Body of pancreas (tissue), 4 donors: ENCODE measurements around the gene PDLIM4. TPM values are rescaled to one million over a fixed set of nuclear protein-coding genes. Genes with fewer than 3 reads are reported as not detected.

Experiments used
- ATAC-seq: fragments of 150-250 bp; one replicate; pipeline ENCODE4 v1.9.1; 2016
- DNase-seq, 4 donors: peaks; one replicate each; pipeline ENCODE4 v3.0.0-alpha.2; 2019
- H3K27ac ChIP-seq, 4 donors: fragments of 200-600 bp; sonication (generic); 1 replicate in 3 of 4; 2 replicates in 1 of 4; pipeline versions ENCODE4 v1.5.1 to v1.6.1; 2016 to 2019; ENCODE audit warnings: mild to moderate bottlenecking in 1 of 4, mixed read lengths in 1 of 4, moderate library complexity in 1 of 4
- H3K27me3 ChIP-seq, 2 donors: fragments of 200-600 bp; sonication (generic); one replicate each; pipeline ENCODE4 v1.6.0; 2016; ENCODE audit warnings: mild to moderate bottlenecking in 1 of 2
- H3K36me3 ChIP-seq, 2 donors: fragments of 200-600 bp; sonication (generic); replicated peaks in 1 of 2; 2 replicates each; pipeline ENCODE4 v1.5.1; 2016; ENCODE audit warnings: low read depth in 2 of 2; ENCODE audit not compliant: insufficient read depth in 1 of 2
- H3K4me1 ChIP-seq: fragments of 200-600 bp; sonication (generic); one replicate; pipeline ENCODE4 v1.6.0; 2016
- H3K4me3 ChIP-seq, 2 donors: fragments of 200-600 bp; sonication (generic); 1 replicate in 1 of 2; 2 replicates in 1 of 2; pipeline ENCODE4 v1.5.1; 2016 to 2019
- H3K9me3 ChIP-seq, 3 donors: fragments of 200-600 bp; sonication (generic); 1 replicate in 2 of 3; 2 replicates in 1 of 3; pipeline ENCODE4 v1.5.1; 2016
- POLR2A ChIP-seq, 3 donors: fragments of 450-650 bp; IDR thresholded peaks; one replicate each; pipeline ENCODE4 v1.6.1; 2016; ENCODE audit warnings: antibody characterized with exemption in 3 of 3, mild to moderate bottlenecking in 2 of 3
- WGBS, 2 donors: methylation state at CpG; one replicate each; pipeline ENCODE4 v1.1.5; 2017; 5-methylcytosine and 5-hydroxymethylcytosine counted together
- intact Hi-C: fragments of 100-400 bp; cut with DNase I; formaldehyde crosslinking; loops from one replicate; pipeline ENCODE4 v1.15.1; 2023
- total RNA-seq, 2 donors: library from RNA; depleted of rRNA; stranded (reverse); fragments of >200 nt; gene quantifications; one replicate each; pipeline ENCODE4 v1.1.0, GENCODE V29; 2016
- TF ChIP-seq, protein P1 (sequence below), 7 experiments: fragments of 450-650 bp in 4 of 7; fragments of 200-600 bp in 3 of 7; sonication (generic) in 3 of 7; IDR thresholded peaks; one replicate each; pipeline ENCODE4 v1.5.1; 2016 to 2019; ENCODE audit warnings: antibody characterized with exemption in 7 of 7

PDLIM4 gene
- total RNA-seq, 2 donors from 2014 or later = 4.2 to 4.3 TPM

DNA sequence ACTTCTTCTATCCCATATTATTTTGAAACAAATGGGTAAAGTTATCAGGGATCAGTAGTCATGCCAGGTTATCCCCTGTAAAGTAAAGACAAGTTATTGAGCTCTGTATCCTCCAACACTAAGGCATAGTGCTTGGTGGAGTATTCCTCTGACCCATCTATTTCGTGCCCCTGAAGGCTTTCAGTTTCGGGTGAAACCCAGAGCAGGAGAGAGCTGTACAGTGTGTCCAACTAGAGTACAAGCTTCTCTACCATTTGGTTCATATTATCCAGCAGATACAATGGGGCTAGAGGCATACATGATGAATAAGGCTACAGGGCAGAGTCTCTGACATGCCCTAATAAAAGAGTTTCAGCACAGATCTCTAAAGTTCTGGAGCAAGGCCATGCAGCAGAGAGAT lies 33.5 kb downstream of the PDLIM4 start:
- no peak for ATAC-seq
- peaks cover 21% of the 10 kb centered on the region for H3K4me1 ChIP-seq
- no peak for DNase-seq
- TF ChIP-seq, protein P1, sequence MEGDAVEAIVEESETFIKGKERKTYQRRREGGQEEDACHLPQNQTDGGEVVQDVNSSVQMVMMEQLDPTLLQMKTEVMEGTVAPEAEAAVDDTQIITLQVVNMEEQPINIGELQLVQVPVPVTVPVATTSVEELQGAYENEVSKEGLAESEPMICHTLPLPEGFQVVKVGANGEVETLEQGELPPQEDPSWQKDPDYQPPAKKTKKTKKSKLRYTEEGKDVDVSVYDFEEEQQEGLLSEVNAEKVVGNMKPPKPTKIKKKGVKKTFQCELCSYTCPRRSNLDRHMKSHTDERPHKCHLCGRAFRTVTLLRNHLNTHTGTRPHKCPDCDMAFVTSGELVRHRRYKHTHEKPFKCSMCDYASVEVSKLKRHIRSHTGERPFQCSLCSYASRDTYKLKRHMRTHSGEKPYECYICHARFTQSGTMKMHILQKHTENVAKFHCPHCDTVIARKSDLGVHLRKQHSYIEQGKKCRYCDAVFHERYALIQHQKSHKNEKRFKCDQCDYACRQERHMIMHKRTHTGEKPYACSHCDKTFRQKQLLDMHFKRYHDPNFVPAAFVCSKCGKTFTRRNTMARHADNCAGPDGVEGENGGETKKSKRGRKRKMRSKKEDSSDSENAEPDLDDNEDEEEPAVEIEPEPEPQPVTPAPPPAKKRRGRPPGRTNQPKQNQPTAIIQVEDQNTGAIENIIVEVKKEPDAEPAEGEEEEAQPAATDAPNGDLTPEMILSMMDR (IDR thresholded peaks at IDR 0.05) = no peak
- no peak for TF ChIP-seq POLR2A (IDR thresholded peaks at IDR 0.05)
- H3K4me3 ChIP-seq = no peak overlapping the region
- no peaks in the 10 kb centered on the region for H3K9me3 ChIP-seq
- H3K36me3 ChIP-seq = no peaks in the 10 kb centered on the region
- 57 to 90% methylated on average over 2 of the region's 2 CpGs for WGBS, 2 donors
- H3K27ac ChIP-seq = no peak overlapping the region
- intact Hi-C loops = no loop called here
- no peaks in the 10 kb centered on the region for H3K27me3 ChIP-seq

DNA sequence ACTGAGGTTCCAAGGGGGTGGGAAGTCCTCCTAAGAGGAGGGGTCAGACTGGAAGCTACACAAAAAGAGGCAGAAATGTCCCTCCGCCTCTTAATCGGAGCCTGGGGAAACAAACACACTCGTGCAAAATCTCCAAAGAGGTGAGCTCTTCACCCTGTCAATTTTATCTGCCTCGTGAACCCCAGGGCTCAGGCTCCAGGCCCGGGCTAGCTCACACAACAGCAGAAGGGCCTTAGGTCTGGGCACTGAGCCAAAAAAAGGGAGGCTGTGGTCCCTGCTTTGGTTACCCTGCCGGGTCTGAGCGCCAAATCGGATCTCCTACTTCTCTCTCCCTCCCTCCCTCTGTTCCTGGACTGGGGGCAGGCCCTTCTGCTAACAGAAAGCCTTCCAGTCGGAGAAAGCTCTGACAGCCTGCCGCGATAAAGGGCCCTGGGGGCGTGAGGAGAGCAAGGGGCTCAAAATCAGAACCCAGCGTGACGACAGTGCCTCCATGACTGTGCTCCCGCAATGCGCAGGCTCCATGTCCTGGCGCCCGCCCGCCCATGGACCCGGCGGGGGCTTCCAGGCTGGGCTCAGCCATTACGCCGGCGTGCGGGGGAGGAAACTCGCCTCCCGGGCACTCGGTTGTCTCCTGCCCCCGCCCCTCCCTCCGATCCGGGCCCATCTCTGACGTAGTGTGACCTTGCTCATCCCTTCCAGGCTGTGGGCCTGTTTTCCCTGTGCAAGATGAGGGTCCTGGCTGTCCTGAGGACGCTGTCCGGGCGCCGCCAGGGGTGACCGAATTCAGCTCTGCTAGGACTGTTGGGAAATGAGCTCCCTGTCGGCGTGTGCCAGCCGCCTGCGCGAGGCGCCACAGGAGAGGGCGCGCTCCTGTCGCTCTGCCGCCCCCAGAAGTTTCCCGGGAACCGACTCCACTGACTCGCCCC lies 35.8 kb downstream of the PDLIM4 start:
- Histone ChIP-seq H3K36me3 (no peaks in the 10 kb centered on the region), H3K27ac (peak overlapping the region; percentile 72 to 89 (median 86)), H3K27me3 (no peaks in the 10 kb centered on the region), H3K4me1 (peaks cover 21% of the 10 kb centered on the region), H3K4me3 (peak overlapping the region; percentile 32 to 63), H3K9me3 (no peaks in the 10 kb centered on the region)
- TF ChIP-seq, protein P1 (IDR thresholded peaks at IDR 0.05) = peak in 4 of 7 experiments; percentile 20 to 31 (median 28)
- TF ChIP-seq POLR2A (IDR thresholded peaks at IDR 0.05) = peak in 2 of 3 donors; percentile 8 to 77
- intact Hi-C loops = no loop called here
- 0 to 1% methylated on average over 33 to 44 of the region's 50 CpGs for WGBS, 2 donors
- ATAC-seq (peak; percentile 70), DNase-seq (peak; percentile 68 to 80 (median 76))

DNA sequence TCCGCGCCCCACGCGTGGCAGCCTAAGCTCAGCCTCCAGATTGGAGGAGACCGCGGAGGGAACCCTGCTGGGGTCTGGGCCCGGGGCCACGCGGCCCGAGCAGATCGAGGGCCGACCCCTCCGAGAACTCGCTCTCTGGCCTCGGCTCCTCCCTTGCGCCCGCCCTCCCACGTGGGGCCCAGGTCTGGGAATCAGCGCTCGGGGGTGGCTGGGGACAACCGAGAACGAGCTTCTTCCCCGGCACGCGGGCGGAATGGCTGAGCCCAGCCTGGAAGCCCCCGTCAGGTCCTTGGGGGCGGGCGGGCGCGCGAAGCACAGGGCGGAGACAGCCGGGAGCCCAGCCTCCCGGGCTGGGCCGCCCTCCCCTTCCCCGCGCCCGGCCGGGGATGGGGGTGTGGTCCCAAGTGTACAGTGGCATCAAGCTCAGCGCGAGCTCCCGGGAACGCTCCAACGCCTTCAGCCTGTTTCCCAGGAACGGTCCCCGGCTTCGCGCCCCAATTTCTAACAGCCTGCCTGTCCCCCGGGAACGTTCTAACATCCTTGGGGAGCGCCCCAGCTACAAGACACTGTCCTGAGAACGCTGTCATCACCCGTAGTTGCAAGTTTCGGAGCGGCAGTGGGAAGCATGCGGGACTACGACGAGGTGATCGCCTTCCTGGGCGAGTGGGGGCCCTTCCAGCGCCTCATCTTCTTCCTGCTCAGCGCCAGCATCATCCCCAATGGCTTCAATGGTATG lies 36.7 kb downstream of the PDLIM4 start, which contains the start of gene SLC22A4:
Gene SLC22A4 (plus strand): TSS at position 403 of the 736 bp plus-strand sequence. CDS start 223 bp downstream, at position 626.
- Histone ChIP-seq H3K9me3 (no peaks in the 10 kb centered on the region), H3K4me1 (peaks cover 21% of the 10 kb centered on the region), H3K27ac (peak within 1 kb of the TSS; percentile 72 to 89 (median 86)), H3K36me3 (no peaks in the 10 kb centered on the region), H3K4me3 (peak within 1 kb of the TSS; percentile 32 to 63), H3K27me3 (no peaks in the 10 kb centered on the region)
- intact Hi-C loops = no loop called here
- DNase-seq (peak; percentile 76 to 89 (median 82)), ATAC-seq (peak; percentile 81)
- 0 to 1% methylated on average over 11 to 63 of the region's 63 CpGs for WGBS, 2 donors
- TF ChIP-seq, protein P1 (IDR thresholded peaks at IDR 0.05) = peak in 1 of 7 experiments; percentile 3
- TF ChIP-seq POLR2A (IDR thresholded peaks at IDR 0.05) = peak; percentile 47 to 79 (median 63)

DNA sequence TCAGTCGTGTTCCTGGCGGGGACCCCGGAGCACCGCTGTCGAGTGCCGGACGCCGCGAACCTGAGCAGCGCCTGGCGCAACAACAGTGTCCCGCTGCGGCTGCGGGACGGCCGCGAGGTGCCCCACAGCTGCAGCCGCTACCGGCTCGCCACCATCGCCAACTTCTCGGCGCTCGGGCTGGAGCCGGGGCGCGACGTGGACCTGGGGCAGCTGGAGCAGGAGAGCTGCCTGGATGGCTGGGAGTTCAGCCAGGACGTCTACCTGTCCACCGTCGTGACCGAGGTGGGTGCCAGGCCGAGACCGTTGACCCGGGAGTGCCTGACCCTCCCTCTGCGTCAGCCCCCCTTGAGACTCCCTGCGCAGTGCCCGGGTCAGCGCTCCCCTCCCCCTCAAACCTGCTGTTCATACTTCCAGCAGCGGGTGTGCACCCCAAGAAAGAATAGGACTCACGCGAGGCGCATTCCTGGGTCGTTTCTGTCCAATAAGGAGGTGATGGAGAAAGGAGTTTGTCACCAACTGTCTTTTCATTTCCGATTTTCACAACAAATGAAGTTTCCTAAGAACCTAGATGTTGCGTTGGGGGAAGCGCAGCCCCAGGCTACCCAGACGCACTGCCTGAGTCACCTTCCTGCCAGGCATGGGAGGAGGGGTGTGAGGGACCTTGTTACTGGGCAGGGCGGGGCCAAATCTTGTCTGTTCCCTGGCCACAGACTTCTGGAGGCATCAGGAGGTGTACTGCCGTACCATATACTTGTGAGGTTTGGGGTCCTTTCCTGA lies 37.4 kb downstream of the PDLIM4 start:
- Histone ChIP-seq H3K9me3 (no peaks in the 10 kb centered on the region), H3K36me3 (no peaks in the 10 kb centered on the region), H3K4me1 (peaks cover 21% of the 10 kb centered on the region), H3K27me3 (no peaks in the 10 kb centered on the region), H3K27ac (peak overlapping the region; percentile 72 to 89 (median 86)), H3K4me3 (peak overlapping the region in 1 of 2 donors; percentile 63)
- peak; percentile 29 to 74 (median 45) for DNase-seq
- 8 to 20% methylated on average over 17 to 47 of the region's 50 CpGs for WGBS, 2 donors
- TF ChIP-seq, protein P1 (IDR thresholded peaks at IDR 0.05) = no peak
- TF ChIP-seq POLR2A (IDR thresholded peaks at IDR 0.05) = peak in 1 of 3 donors; percentile 4
- intact Hi-C loops = no loop called here
- peak; percentile 8 for ATAC-seq
